GM18858 (cell line): ENCODE results near the gene PIGZ.

ENCODE experiments used
- ATAC-seq: cut with Tn5 transposase; IDR thresholded peaks from one replicate; pipeline ENCODE4 v1.9.1; 2021; ENCODE audit not compliant: unreplicated experiment

PIGZ gene

DNA sequence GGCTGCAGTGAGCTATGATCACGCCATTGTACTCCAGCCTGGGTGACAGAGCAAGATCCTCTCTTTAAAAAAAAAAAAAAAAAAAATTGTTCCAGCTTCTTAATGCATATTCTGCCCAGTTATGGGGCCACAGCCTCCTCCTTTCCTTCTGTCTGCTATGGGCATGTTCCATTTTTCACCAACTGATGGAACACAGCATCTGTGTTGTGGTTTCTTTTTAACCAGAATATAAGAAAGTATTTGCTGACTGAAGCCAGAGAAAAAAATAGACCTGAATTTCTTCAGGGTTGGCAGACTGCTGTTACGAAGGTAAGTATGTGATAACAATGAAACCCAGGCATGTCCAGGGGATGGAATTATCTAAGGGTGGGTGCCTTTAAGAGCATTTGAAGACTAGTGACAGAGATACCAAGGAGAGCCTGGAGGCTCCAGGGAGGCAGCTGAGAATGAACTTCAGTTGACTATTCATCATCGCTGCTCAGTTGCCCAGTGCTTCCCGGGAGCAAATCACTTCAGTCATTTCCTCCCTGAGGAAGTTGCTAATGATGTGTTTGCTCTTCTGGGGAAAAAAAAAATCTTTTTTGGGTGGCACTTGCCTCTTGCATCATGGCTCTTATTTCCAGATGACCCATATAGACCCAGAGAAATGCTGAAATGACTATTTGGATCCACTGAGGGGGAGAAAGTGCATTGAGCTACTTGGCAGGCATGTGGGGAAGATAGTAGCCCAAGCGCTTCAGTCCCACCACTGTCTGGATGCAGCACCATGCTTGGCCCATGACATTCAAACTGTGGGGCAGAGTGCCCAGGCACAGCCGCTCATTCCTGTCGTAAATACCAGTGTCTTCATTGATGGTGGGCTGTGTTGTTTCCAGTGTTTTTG, 40.8 kb downstream of the PIGZ start:
- ATAC-seq, result no peak

GRCh38 chr3:196920733-196921132, 47.9 kb downstream of the PIGZ start:
- no peak for ATAC-seq

DNA sequence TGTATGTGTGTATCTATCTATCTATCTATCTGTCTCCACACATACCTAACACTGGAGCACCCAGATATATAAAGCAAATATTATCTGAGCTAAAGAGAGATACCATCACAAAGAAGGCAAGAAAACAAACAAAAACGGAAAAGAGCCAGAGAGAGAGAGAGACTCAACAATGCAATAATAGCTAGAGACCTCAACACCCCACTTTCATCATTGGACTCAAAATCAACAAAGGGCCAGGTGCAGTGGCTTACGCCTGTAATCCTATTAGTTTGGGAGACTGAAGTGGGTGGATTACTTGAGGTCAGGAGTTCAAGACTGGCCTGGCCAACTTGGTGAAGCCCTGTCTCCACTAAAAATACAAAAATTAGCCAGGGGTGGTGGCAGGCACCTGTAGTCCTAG, 49.7 kb downstream of the PIGZ start:
- ATAC-seq, result no peak

DNA sequence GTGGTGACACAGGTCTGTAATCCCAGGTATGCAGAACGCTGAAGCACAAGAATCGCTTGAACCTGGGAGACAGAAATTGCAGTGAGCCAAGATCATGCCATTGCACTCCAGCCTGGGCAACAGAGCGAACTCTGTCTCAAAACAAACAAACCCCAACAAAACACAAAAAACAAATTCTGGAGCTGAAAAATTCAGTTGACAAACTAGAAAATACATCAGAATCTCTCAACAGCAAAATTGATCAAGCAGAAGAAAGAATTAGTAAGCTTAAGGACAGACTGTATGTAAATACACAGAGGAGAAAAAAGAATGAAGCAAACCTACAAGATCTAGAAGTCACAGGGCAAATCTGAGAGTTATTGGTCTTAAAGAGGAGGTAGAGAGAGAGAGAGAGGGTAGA, 51.6 kb downstream of the PIGZ start:
- ATAC-seq, result no peak

- no peak for ATAC-seq
Measured at GRCh38 chr3:196916221-196916620, 52.4 kb downstream of the PIGZ start.

DNA sequence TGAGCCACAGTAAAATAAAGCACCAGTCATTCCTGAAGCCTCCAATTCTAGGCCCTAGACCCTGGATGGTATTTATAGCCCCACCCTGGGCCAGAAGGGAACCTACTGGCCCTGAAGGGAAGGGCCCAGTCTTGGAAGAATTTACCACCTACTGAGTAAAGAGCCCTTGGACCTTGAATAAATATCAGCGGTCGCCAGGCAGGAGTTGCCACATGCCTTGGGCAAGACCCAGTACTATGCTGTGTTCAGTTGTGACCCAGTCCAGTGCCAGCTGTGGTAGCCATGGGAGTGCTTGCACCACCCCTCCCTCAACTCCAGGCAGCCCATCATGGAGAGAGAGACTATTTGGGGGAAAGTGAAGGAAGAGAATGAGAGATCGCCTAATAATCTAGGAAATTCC, 53.3 kb downstream of the PIGZ start:
- ATAC-seq, result no peak

DNA sequence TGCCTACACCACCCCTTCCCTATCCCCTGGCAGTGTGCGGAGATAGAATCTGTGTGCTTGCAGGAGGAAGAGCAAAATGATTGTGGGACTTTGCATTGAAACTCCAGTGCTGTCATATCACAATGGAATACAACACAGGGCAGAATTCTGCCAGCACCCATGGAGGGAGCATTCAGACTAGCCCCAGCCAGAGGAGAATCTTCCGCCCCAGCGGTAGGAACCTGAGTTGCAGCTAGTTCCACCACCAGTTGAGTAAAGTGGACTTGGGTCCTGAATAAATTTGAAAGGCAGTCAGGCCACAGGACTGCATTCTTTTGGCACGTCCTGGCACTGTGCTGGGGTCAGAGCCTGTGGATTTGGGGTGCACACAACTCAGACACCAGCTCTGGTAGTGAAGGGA, 53.8 kb downstream of the PIGZ start:
- ATAC-seq, result no peak

DNA sequence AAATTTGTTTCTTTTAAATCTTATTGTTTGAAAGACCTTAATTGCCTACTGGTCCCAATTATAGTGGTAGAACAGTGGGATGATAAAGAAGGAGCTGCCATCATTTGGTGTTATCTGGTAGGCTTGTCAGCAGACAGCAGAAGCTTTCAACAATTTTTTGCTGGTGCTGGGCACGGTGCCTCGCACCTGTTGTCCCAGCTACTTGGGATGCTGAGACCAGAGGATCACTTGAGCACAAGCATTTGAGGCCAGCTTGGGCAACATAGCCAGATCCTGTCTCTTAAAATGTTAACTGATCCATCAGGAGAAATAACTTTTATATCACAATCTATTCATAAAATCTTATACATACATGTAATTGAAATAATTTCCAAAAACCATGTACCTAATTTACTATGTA, 64.9 kb downstream of the PIGZ start:
- no peak for ATAC-seq

DNA sequence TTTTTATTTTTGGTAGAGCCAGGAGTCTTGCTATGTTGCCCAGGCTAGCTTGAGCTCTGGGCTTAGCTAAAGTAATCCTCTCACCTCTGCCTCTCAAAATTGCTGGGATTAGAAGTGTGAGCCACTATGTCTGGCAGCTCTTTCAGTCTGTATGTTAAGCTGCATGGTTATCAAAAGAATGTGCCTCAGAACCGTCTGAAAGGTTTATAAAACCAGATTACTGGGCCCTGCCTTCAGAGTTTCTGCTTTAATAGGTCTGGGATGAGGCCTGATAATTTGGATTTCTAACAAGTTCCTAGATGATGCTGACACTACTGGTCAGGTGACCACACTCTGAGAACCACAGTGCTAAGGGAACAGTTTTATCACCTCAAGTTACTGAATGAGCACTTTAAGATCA, 66.3 kb downstream of the PIGZ start:
- ATAC-seq, result no peak

DNA sequence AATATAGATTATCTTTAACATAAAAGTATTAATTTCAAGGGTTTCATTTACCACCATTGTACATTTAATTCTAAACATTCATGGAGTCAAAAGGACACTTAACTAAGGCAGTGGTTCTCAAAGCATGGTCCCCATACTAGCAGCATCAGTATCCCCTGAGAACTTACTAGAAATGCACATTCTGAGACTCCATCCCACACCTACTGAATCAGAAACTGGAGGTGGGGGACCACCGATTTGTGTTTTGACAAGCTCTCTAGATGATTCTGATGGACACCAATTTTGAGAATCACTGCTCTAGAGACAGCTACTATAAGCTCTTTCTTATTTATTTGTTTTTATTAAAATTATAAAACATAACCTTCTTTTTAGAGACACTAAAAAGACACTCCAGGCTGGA, 66.9 kb downstream of the PIGZ start:
- no peak for ATAC-seq
